GM15510 (cell line): Measurements from ENCODE around the gene GPR3.

Experiments used
- POLR2A ChIP-seq: IDR thresholded peaks from 3 replicates; pipeline ENCODE4 v1.6.1; 2011; ENCODE audit warnings: borderline replicate concordance; ENCODE audit not compliant: insufficient read length; ENCODE audit errors: extremely low read depth

The GPR3 gene

GRCh38 chr1:27365372-27366112 lies 26.9 kb upstream of the GPR3 start:
- TF ChIP-seq POLR2A, result peak; percentile 44

DNA sequence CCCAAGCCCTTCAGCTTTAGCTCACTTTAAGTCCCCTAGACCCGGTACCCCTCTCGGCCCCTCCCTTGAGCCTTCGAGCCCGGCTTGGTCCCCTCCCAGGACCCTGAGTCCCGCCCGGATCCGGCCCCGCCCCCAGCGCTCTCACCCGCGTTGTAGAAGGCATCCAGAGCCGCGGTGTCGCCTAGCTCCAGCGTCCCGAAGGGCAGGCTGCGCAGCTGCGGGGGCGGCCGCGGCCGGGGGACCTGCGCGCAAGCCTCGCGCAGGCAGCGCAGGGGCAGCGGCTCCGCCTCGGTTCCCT lies 26.4 kb upstream of the GPR3 start:
- TF ChIP-seq POLR2A, result no peak

DNA sequence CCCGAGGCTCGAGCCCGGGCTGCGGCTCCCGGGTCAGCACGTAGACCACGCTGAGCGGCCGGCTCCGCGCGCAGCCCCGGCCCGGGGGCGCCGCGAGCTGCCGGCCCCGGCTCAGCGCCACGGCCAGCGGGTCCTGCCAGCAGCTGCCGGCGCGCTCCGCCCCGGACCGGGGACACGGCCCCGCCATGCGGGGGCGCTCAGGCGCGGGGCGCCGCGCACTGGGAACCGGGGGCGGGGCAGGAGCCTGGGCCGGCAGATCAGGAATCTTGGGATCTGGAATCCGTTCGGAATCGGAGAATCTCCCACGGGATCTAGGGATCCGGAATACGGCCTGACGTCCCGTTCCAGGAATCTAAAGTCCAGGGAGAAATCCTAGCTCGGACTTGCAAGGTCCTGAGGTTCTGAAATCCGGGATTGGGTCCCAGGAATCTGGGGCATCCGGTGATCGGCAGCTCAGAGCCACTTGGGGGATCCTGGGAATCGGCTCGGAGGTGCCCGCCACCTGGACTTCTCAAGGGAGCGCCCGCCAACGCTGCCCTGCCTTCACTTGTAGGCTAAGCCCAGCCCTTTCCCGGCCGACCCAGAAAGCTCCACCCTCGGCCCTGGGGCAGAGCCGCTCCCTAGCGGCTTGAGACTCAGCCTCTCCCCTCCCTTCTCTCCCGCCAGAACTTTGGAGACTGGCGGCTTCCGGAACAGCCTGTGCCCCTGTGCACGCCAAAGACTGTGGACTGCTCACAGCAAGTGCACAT lies 25.8 kb upstream of the GPR3 start, which contains the start of gene MAP3K6:
Gene MAP3K6, minus strand, starts transcription at position 551 of the 749 bp plus-strand sequence. Its CDS starts 364 bp downstream, at position 187.
- no peak for TF ChIP-seq POLR2A

DNA sequence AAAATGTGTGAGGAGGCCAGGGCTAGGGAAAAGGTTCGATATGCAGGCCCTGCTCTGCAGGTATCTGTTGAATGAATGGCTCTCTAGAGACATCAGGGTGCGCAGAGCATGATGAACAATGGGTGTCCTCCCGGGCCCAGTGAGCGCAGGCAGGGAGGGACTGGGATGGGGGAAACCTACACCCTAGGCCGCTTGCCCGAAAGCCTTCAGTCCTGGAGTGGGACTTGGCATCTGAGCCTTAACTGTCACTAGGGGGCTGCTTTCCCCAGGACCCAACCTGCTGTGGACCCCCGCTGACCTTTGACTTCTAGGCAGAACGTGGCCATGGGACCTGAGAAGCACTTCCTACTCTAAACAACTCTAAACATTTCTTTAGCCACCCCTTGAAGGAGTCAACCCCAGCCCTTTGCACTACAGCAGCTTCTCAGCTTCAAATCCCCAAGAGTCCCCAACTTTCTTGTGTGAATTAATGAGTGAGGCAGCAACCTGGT lies 25.2 kb upstream of the GPR3 start:
- TF ChIP-seq POLR2A, result no peak

GRCh38 chr1:27368869-27369582 lies 23.4 kb upstream of the GPR3 start:
- TF ChIP-seq POLR2A, result no peak

GRCh38 chr1:27372022-27372807 lies 20.2 kb upstream of the GPR3 start:
- TF ChIP-seq POLR2A, result no peak

- TF ChIP-seq POLR2A, result no peak
Observed at GRCh38 chr1:27372808-27373690, 19.4 kb upstream of the GPR3 start.

- TF ChIP-seq POLR2A, result no peak
Observed at GRCh38 chr1:27374362-27375086, 17.9 kb upstream of the GPR3 start, which contains the start of gene FCN3. Gene FCN3 (minus strand): TSS chr1:27374824. CDS start chr1:27374818, 6 bp downstream.

GRCh38 chr1:27377760-27378495 lies 14.5 kb upstream of the GPR3 start:
- no peak for TF ChIP-seq POLR2A

DNA sequence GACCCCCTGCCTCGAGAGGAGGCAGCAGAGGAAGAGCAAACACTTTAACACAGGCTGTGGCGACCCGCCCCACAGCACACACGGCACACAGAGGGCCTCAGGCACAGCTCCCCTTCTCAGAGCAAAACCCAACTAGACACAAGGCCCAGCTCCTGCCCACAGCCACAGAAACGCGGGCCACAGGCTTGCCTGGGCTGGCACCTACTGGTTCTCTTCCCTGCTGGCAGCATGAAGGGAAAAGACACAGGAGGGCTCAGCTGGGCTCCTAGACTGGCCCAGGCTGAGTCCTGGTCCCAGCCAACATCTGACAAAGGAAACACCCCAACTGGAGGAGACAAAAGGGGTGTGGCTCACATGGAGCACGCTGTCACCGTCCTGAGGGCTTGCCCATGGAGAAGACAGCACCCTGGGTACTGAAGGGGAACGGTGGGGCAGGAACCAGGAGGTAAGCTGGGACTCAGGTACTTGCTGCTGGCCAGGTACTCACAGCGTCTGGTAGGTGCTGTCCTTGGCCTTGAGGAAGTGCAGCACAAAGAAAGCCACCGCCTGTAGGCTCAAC lies 12.8 kb upstream of the GPR3 start:
- no peak for TF ChIP-seq POLR2A

GRCh38 chr1:27380224-27380623 lies 12.2 kb upstream of the GPR3 start:
- no peak for TF ChIP-seq POLR2A

DNA sequence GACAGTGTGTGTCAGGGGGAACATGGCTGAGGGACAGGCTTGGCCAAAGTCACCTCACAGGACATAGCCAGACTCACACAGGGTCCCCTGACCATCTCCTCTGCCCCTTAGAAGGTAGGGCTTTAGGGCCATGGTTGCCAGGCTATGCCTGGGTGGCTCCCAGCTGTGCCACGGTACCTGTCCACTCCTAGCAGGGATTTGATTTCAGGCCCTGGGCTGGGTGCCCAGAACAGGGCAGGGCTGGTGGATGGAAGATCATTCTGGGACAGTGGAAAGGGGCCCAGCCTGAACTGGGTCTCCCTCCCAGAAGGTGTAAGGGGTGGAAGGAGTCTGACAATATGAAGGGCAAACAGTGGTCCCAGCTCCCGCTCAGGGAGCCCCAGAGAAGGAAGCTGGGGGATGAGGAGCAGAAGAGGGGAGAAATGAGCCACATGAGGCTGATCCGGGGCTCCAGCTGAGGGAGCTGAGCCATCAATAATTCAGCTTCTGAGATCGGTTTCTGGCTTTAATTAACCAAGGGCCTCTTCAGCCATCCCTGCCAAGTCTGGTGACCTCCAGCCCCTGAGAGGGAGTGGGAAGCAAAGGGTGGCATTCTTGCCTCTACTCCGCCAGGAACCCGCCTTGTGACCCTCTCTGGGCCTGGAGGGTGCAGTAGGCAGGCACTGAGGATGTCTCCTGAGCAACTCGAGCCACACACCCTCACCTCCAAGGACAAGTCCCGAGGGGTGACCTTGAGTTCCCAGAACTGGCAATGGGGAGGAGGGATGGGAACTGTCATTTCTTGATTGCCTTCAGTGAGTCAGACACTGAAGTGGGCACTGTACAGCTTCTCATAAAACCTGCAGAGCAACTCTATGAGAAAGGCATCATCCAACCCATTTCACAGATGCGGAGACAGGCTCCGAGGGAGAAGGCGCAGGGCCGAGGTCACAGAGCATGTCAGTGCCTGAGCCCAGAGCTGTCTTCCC lies 11.4 kb upstream of the GPR3 start:
- TF ChIP-seq POLR2A, result no peak
